Measurements from ENCODE around the gene PRR16. TPM values are rescaled to one million over a fixed set of nuclear protein-coding genes. Genes with fewer than 3 reads are reported as not detected.

Gene PRR16
- total RNA-seq, 4 donors from 2014 or later, result 2.2 to 19.7 (median 5.9) TPM

GRCh38 chr5:120533581-120533980 lies 69.5 kb downstream of the PRR16 start:
- Histone ChIP-seq H3K4me1 (no peaks in the 10 kb centered on the region), H3K9me3 (no peaks in the 10 kb centered on the region), H3K4me3 (no peak overlapping the region), H3K36me3 (no peaks in the 10 kb centered on the region), H3K27me3 (no peaks in the 10 kb centered on the region), H3K27ac (peak overlapping the region; percentile 37 to 43)
- DNase-seq, result no peak
- intact Hi-C loops (cut with DNase I; ENCODE audit: low total_unique reads), result no loop called here
- TF ChIP-seq POLR2A (IDR thresholded peaks at IDR 0.05), result no peak
- TF ChIP-seq CTCF (IDR thresholded peaks at IDR 0.05), result no peak

- TF ChIP-seq CTCF (IDR thresholded peaks at IDR 0.05) (no peak), POLR2A (IDR thresholded peaks at IDR 0.05) (no peak)
- H3K9me3 ChIP-seq, result no peaks in the 10 kb centered on the region
- intact Hi-C loops (cut with DNase I; ENCODE audit: low total_unique reads), result no loop called here
- H3K27ac ChIP-seq, result no peak overlapping the region
- no peak for DNase-seq
- H3K27me3 ChIP-seq, result no peaks in the 10 kb centered on the region
- no peaks in the 10 kb centered on the region for H3K4me1 ChIP-seq
- H3K4me3 ChIP-seq, result no peak overlapping the region
- H3K36me3 ChIP-seq, result no peaks in the 10 kb centered on the region
Observed at GRCh38 chr5:120535900-120536299, 71.8 kb downstream of the PRR16 start.

GRCh38 chr5:120538149-120538548 lies 74.0 kb downstream of the PRR16 start:
- intact Hi-C loops (cut with DNase I; ENCODE audit: low total_unique reads), result no loop called here
- no peaks in the 10 kb centered on the region for H3K9me3 ChIP-seq
- H3K27ac ChIP-seq, result no peak overlapping the region
- H3K27me3 ChIP-seq, result no peaks in the 10 kb centered on the region
- no peaks in the 10 kb centered on the region for H3K4me1 ChIP-seq
- DNase-seq, result no peak
- H3K36me3 ChIP-seq, result no peaks in the 10 kb centered on the region
- no peak for TF ChIP-seq POLR2A (IDR thresholded peaks at IDR 0.05)
- TF ChIP-seq CTCF (IDR thresholded peaks at IDR 0.05), result no peak
- H3K4me3 ChIP-seq, result no peak overlapping the region

- no peaks in the 10 kb centered on the region for H3K36me3 ChIP-seq
- no peaks in the 10 kb centered on the region for H3K9me3 ChIP-seq
- no peak for DNase-seq
- no peaks in the 10 kb centered on the region for H3K4me1 ChIP-seq
- TF ChIP-seq POLR2A (IDR thresholded peaks at IDR 0.05) (no peak), CTCF (IDR thresholded peaks at IDR 0.05) (no peak)
- no peak overlapping the region for H3K4me3 ChIP-seq
- H3K27ac ChIP-seq, result peak overlapping the region in 1 of 2 donors; percentile 32
- intact Hi-C loops (cut with DNase I; ENCODE audit: low total_unique reads), result no loop called here
- no peaks in the 10 kb centered on the region for H3K27me3 ChIP-seq
Observed at GRCh38 chr5:120538644-120539043, 74.5 kb downstream of the PRR16 start.

GRCh38 chr5:120539471-120539870 lies 75.4 kb downstream of the PRR16 start:
- no peaks in the 10 kb centered on the region for H3K4me1 ChIP-seq
- intact Hi-C loops (cut with DNase I; ENCODE audit: low total_unique reads), result no loop called here
- H3K27ac ChIP-seq, result no peak overlapping the region

More at GRCh38 chr5:120539471-120539870, 75.4 kb downstream of the PRR16 start:
- no peak for DNase-seq
- TF ChIP-seq POLR2A (IDR thresholded peaks at IDR 0.05), result no peak
- TF ChIP-seq CTCF (IDR thresholded peaks at IDR 0.05), result no peak
- no peaks in the 10 kb centered on the region for H3K9me3 ChIP-seq
- H3K27me3 ChIP-seq, result no peaks in the 10 kb centered on the region
- H3K36me3 ChIP-seq, result no peaks in the 10 kb centered on the region
- H3K4me3 ChIP-seq, result no peak overlapping the region
